IPS-15b (cell line): ENCODE results near the gene TIMM23.
"Not testable (repeated sequence)": the region's sequence is repeated elsewhere in the genome, so short reads cannot be mapped to it uniquely, and the experiment has no call there.

Experiments
- H3K27me3 ChIP-seq: one replicate; pipeline ENCODE4 v1.6.1; 2013; ENCODE audit warnings: low read length; ENCODE audit not compliant: control insufficient read depth, insufficient read depth
- H3K36me3 ChIP-seq: one replicate; pipeline ENCODE4 v1.6.1; 2013; ENCODE audit warnings: low read length; ENCODE audit not compliant: control insufficient read depth, insufficient read depth
- H3K4me1 ChIP-seq: one replicate; pipeline ENCODE4 v1.6.1; 2013; ENCODE audit warnings: mild to moderate bottlenecking, low read length; ENCODE audit not compliant: control insufficient read depth, insufficient read depth
- H3K4me3 ChIP-seq: one replicate; pipeline ENCODE4 v1.5.1; 2013; ENCODE audit warnings: low read depth, low read length
- H3K9ac ChIP-seq: one replicate; pipeline ENCODE4 v1.6.1; 2013; ENCODE audit warnings: low read depth, mild to moderate bottlenecking, low read length
- H3K9me3 ChIP-seq: one replicate; pipeline ENCODE4 v1.6.1; 2013; ENCODE audit warnings: mild to moderate bottlenecking, low read length; ENCODE audit not compliant: control insufficient read depth, insufficient read depth

Gene TIMM23

GRCh38 chr10:46048152-46048551, 75.9 kb downstream of the TIMM23 start:
- H3K4me3 ChIP-seq, result no peak overlapping the region
- peaks cover 4% of the 10 kb centered on the region for H3K4me1 ChIP-seq
- no peaks in the 10 kb centered on the region for H3K9me3 ChIP-seq
- no peaks in the 10 kb centered on the region for H3K36me3 ChIP-seq
- no peaks in the 10 kb centered on the region for H3K27me3 ChIP-seq
- no peak overlapping the region for H3K9ac ChIP-seq

- H3K36me3 ChIP-seq, H3K27me3 ChIP-seq, H3K9me3 ChIP-seq, H3K4me3 ChIP-seq, H3K9ac ChIP-seq: not testable (repeated sequence)
- H3K4me1 ChIP-seq, result peaks cover 11% of the 10 kb centered on the region
Measured at GRCh38 chr10:46049497-46049831, 77.2 kb downstream of the TIMM23 start.

GRCh38 chr10:46050941-46051623, 78.8 kb downstream of the TIMM23 start:
- Histone ChIP-seq H3K4me3 (no peak overlapping the region), H3K27me3 (no peaks in the 10 kb centered on the region), H3K9ac (no peak overlapping the region), H3K36me3 (no peaks in the 10 kb centered on the region), H3K4me1 (peaks cover 16% of the 10 kb centered on the region), H3K9me3 (no peaks in the 10 kb centered on the region)

- H3K4me1 ChIP-seq, result peaks cover 16% of the 10 kb centered on the region
- H3K9ac ChIP-seq, result no peak overlapping the region
- H3K9me3 ChIP-seq, result no peaks in the 10 kb centered on the region
- no peaks in the 10 kb centered on the region for H3K36me3 ChIP-seq
- no peak overlapping the region for H3K4me3 ChIP-seq
- H3K27me3 ChIP-seq, result no peaks in the 10 kb centered on the region
Measured at GRCh38 chr10:46052057-46052790, 79.9 kb downstream of the TIMM23 start.

- no peaks in the 10 kb centered on the region for H3K27me3 ChIP-seq
Measured at GRCh38 chr10:46052791-46053375, 80.6 kb downstream of the TIMM23 start.

More at GRCh38 chr10:46052791-46053375, 80.6 kb downstream of the TIMM23 start:
- peaks cover 16% of the 10 kb centered on the region for H3K4me1 ChIP-seq
- H3K9ac ChIP-seq, result no peak overlapping the region
- no peaks in the 10 kb centered on the region for H3K9me3 ChIP-seq
- H3K36me3 ChIP-seq, result no peaks in the 10 kb centered on the region
- H3K4me3 ChIP-seq, result no peak overlapping the region
